Endothelial cell of umbilical vein (primary cell): Measurements from ENCODE around the gene ADIG. TPM values are rescaled to one million over a fixed set of nuclear protein-coding genes. Genes with fewer than 3 reads are reported as not detected.

Experiments
- BruUV-seq: library from RNA; stranded (reverse); fragments of 400-500 nt; replicated peaks from 2 replicates; lab custom pipeline; 2021; lab: Mats Ljungman, UMichigan
- CTCF ChIA-PET: fragments of 300-600, 350-600 bp; sonication (Branson Sonifier 250); formaldehyde crosslinking; loops from one replicate; lab custom pipeline; 2021; ENCODE audit warnings: antibody characterized with exemption, inconsistent platforms; lab: Charles Lee
- POLR2A ChIA-PET: fragments of 300-600, 350-600 bp; sonication (Branson Sonifier 250); formaldehyde crosslinking; loops from one replicate; lab custom pipeline; 2021; ENCODE audit warnings: antibody characterized with exemption, inconsistent platforms; lab: Charles Lee
- DNase-seq: peaks from one replicate; pipeline ENCODE4 v3.0.0-alpha.2; 2011; ENCODE audit warnings: low read depth, low spot score
- FAIRE-seq: peaks from 2 replicates; lab custom pipeline; 2011; peaks lifted over from hg19 to GRCh38; lab: Jason Lieb, UNC
- H2AFZ ChIP-seq: 2 replicates; pipeline ENCODE4 v1.6.0; 2012; ENCODE audit warnings: low read depth, low read length, control low read depth, inconsistent platforms
- H3K27ac ChIP-seq: 2 replicates; pipeline ENCODE4 v1.5.1; 2011; ENCODE audit warnings: low read depth, mild to moderate bottlenecking, control low read depth, low read length, moderate library complexity; ENCODE audit not compliant: insufficient read depth
- H3K27me3 ChIP-seq, 2 experiments: 2 replicates each; pipeline versions ENCODE4 v1.6.0 to v1.6.1; 2011; ENCODE audit warnings: low read length in 2 of 2, mixed read lengths in 1 of 2; ENCODE audit not compliant: control insufficient read depth in 2 of 2, insufficient read depth in 2 of 2
- H3K36me3 ChIP-seq, 2 experiments: 2 replicates in 1 of 2; 3 replicates in 1 of 2; pipeline ENCODE4 v1.5.1; 2011; ENCODE audit warnings: low read length in 2 of 2, mild to moderate bottlenecking in 1 of 2, moderate library complexity in 1 of 2; ENCODE audit not compliant: control insufficient read depth in 2 of 2, insufficient read depth in 2 of 2; ENCODE audit errors: extremely low read depth in 1 of 2
- H3K4me1 ChIP-seq: 3 replicates; pipeline ENCODE4 v1.5.1; 2011; ENCODE audit warnings: mild to moderate bottlenecking, low read length; ENCODE audit not compliant: control insufficient read depth, insufficient read depth; ENCODE audit errors: extremely low read depth
- H3K4me2 ChIP-seq: 2 replicates; pipeline ENCODE4 v1.6.1; 2011; ENCODE audit warnings: low read length, control low read depth, mixed read lengths; ENCODE audit not compliant: insufficient read depth
- H3K4me3 ChIP-seq, 3 experiments: fragments of 200-600 bp in 1 of 3; sonication (generic), shearing (Covaris generic) in 1 of 3; replicated peaks in 1 of 3; 2 replicates each; pipeline ENCODE4 v1.5.1; 2011 to 2016; ENCODE audit warnings: control low read depth in 3 of 3, low read length in 3 of 3, mild to moderate bottlenecking in 2 of 3, inconsistent platforms in 1 of 3, low read depth in 1 of 3, moderate library complexity in 1 of 3; ENCODE audit not compliant: insufficient read depth in 1 of 3
- H3K79me2 ChIP-seq: 2 replicates; pipeline ENCODE4 v1.6.0; 2012; ENCODE audit warnings: low read length, inconsistent platforms; ENCODE audit not compliant: control insufficient read depth, insufficient read depth
- H3K9ac ChIP-seq: replicated peaks from 2 replicates; pipeline ENCODE3; 2011; ENCODE audit warnings: low read length, control low read depth; ENCODE audit not compliant: insufficient read depth; ENCODE audit errors: extremely low read depth
- H3K9me1 ChIP-seq: replicated peaks from 3 replicates; pipeline ENCODE4 v1.6.0; 2011; ENCODE audit warnings: mild to moderate bottlenecking, low read length; ENCODE audit not compliant: control insufficient read depth, insufficient read depth; ENCODE audit errors: extremely low read depth
- H3K9me3 ChIP-seq: replicated peaks from 2 replicates; pipeline ENCODE4 v1.5.1; 2012; ENCODE audit warnings: low read length, inconsistent platforms; ENCODE audit not compliant: control insufficient read depth, insufficient read depth
- H4K20me1 ChIP-seq: replicated peaks from 2 replicates; pipeline ENCODE3; 2011; ENCODE audit warnings: mild to moderate bottlenecking, low read length; ENCODE audit not compliant: control insufficient read depth, insufficient read depth; ENCODE audit errors: extremely low read depth
- EZH2 ChIP-seq: IDR thresholded peaks from 2 replicates; pipeline ENCODE4 v1.6.1; 2012; ENCODE audit warnings: borderline replicate concordance, low read depth, mild to moderate bottlenecking, moderate library complexity, low read length, inconsistent platforms; ENCODE audit not compliant: severe bottlenecking
- FOS ChIP-seq: IDR thresholded peaks from 2 replicates; pipeline ENCODE4 v1.6.1; 2011; ENCODE audit warnings: mild to moderate bottlenecking, low read length, moderate library complexity, borderline replicate concordance; ENCODE audit not compliant: insufficient read depth
- GATA2 ChIP-seq: IDR thresholded peaks from 2 replicates; pipeline ENCODE4 v1.7.0; 2011; ENCODE audit warnings: low read depth, mild to moderate bottlenecking, moderate library complexity, mixed read lengths, low read length; ENCODE audit not compliant: insufficient read length, insufficient read depth
- JUN ChIP-seq: IDR thresholded peaks from 2 replicates; pipeline ENCODE4 v1.6.1; 2011; ENCODE audit warnings: borderline replicate concordance, low read depth; ENCODE audit not compliant: insufficient read length, insufficient read depth
- MYC ChIP-seq: IDR thresholded peaks from one replicate; pipeline ENCODE4 v1.6.1; 2011; ENCODE audit warnings: mild to moderate bottlenecking, low read depth, low read length
- POLR2A ChIP-seq: IDR thresholded peaks from 2 replicates; pipeline ENCODE4 v1.6.1; 2012; ENCODE audit warnings: low read depth, mild to moderate bottlenecking, control low read depth, low read length
- POLR2AphosphoS5 ChIP-seq: IDR thresholded peaks from 2 replicates; pipeline ENCODE4 v1.6.1; 2012; ENCODE audit warnings: low read depth, mild to moderate bottlenecking, control low read depth, low read length, moderate library complexity; ENCODE audit not compliant: insufficient read depth
- dilution Hi-C: fragments of 300-500 bp; cut with MboI; formaldehyde crosslinking; loops from one replicate; pipeline ENCODE4 v1.15.0; 2019; ENCODE audit warnings: low sequenced_read_pairs; ENCODE audit not compliant: extremely low pct_ligation_motif_present
- intact Hi-C: fragments of 100-400 bp; cut with micrococcal nuclease; formaldehyde crosslinking; loops from one replicate; pipeline ENCODE4 v1.10.0; 2022
- polyA plus RNA-seq, 4 experiments: library from polyadenylated mRNA; depleted of rRNA in 3 of 4; stranded (reverse) in 3 of 4; unstranded in 1 of 4; fragments of >200 nt; gene quantifications; 2 replicates each; pipeline versions ENCODE4 v1.2.1 to v1.2.3, GENCODE V29; 2011 to 2012; ENCODE audit warnings: missing spikeins in 1 of 4
- total RNA-seq: library from RNA; stranded (reverse); gene quantifications from 2 replicates; pipeline ENCODE4 v1.2.3, GENCODE V29; 2021
- TF ChIP-seq, protein P1 (sequence below): IDR thresholded peaks from 2 replicates; pipeline ENCODE4 v1.6.1; 2011; ENCODE audit not compliant: insufficient read depth, insufficient read length
- TF ChIP-seq, protein P2 (sequence below), 2 donors: IDR thresholded peaks; 1 replicate in 1 of 2; 2 replicates in 1 of 2; pipeline ENCODE4 v1.5.1; 2011; ENCODE audit warnings: low read length in 2 of 2, mild to moderate bottlenecking in 2 of 2, moderate library complexity in 2 of 2, control low read depth in 1 of 2, inconsistent platforms in 1 of 2, low read depth in 1 of 2; ENCODE audit not compliant: insufficient read depth in 1 of 2; ENCODE audit errors: extremely low read depth in 1 of 2

Gene ADIG
- total and polyA plus RNA-seq, 2 donors (not counting 3 experiments of a cell fraction or from before 2014, with no cell fraction given) = not detected

DNA sequence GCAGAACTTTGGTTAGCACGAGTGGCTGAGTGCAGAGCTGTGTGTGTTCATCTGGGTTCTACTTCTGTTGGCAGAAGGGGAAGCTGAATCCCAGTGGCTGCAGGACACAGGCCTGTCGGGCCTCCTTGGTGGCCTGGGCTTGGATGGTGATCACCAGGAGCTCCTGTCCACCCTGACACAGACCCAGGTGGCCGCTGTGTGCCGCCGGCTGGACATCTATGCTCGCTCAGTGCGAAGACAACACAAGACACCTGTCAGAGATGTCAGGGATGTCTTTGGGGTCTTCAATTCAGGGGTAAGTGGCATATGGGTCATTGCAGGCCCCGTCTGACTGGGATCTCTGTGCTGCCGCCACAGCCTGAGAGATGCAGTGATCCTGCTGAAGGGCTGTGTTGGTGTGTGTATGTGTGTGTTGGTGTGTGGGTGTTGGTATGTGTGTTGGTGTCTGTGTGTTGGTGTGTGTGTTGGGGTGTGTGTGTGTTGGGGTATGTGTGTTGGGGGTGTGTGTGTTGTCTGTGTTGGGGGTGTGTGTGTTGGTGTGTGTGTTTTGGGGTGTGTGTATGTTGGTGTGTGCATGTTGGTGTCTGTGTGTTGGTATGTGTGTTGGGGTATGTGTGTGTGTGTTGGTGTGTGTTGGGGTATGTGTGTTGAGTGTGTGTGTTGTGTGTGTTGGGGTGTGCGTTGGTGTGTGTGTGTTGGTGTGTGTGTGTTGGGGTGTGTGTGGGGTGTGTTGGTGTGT, 46.1 kb downstream of the ADIG start:
- H3K36me3 ChIP-seq = no peaks in the 10 kb centered on the region
- no peaks in the 10 kb centered on the region for H3K4me1 ChIP-seq
- H3K4me2 ChIP-seq = no peak overlapping the region
- no peak overlapping the region for H3K4me3 ChIP-seq
- no peaks in the 10 kb centered on the region for H3K9me3 ChIP-seq
- no peak for DNase-seq
- CTCF ChIA-PET = interaction anchor here (0.9 kb wide), 1 partner anchor 19 kb away, joined by 6 read pairs; no protein-coding TSS in a partner anchor
- H3K9me1 ChIP-seq = no peaks in the 10 kb centered on the region
- no TSS peak for BruUV-seq
- no peak overlapping the region for H2AFZ ChIP-seq
- H3K27ac ChIP-seq = no peak overlapping the region
- dilution Hi-C loops (no loop called here), intact Hi-C loops (no loop called here)
- H3K9ac ChIP-seq = no peak overlapping the region
- H3K27me3 ChIP-seq = peaks cover 0 to 5% of the 10 kb centered on the region in 2 experiments
- TF ChIP-seq, protein P1, sequence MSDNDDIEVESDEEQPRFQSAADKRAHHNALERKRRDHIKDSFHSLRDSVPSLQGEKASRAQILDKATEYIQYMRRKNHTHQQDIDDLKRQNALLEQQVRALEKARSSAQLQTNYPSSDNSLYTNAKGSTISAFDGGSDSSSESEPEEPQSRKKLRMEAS = no peak
- no peak for TF ChIP-seq GATA2
- no peak for TF ChIP-seq FOS
- POLR2A ChIA-PET = no interaction called here
- no peaks in the 10 kb centered on the region for H4K20me1 ChIP-seq
- FAIRE-seq = no peak
- no peaks in the 10 kb centered on the region for H3K79me2 ChIP-seq

DNA sequence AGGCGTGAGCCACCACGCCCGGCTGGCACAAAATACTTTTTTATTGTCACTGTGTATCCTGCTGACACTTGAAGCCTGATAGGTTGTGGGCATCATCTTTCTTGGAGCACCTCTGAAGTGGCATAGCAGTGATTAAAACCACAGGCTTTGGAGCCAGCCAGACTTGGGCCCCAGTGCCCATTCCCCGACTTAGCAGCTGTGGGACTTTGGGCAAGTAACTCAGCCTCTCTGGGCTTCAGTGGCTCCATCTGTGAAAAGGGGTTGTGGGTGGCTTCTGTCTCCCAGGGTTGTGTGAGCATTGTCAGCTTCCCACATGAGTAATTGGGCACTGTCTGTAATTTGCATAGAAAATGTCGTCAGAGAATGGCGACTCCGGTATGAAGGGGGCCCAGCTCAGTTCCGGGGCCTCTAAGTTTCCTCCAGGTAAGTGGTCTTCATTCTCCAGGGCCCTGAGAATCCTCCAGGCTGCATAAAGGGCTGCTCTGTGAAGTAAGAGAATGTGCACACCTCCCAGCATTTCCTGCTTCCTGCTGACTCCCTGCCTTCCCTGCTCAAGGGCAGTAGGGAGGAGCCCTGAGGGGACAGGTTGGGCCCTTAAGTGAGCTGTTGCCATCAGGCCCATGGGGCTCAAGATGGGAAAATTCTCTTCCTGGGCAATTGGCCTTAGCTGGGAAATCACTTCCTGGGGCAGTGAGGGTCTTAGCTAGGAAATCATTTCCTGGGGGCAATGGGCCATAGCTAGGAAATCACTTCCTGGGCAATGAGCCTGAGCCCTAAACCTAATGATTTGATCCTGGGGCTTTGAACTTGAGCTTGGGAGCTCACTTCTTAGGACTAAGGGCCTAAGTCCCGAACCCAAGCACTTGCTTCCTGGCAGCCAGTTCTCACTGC, 47.8 kb downstream of the ADIG start:
- FAIRE-seq (no peak), DNase-seq (no peak)
- Histone ChIP-seq H3K9me1 (no peaks in the 10 kb centered on the region), H3K27me3 (no peaks in the 10 kb centered on the region), H3K27ac (no peak overlapping the region), H4K20me1 (no peaks in the 10 kb centered on the region), H3K79me2 (no peaks in the 10 kb centered on the region), H3K9me3 (no peaks in the 10 kb centered on the region), H2AFZ (no peak overlapping the region), H3K4me2 (no peak overlapping the region), H3K4me3 (no peak overlapping the region), H3K4me1 (no peaks in the 10 kb centered on the region), H3K36me3 (no peaks in the 10 kb centered on the region), H3K9ac (no peak overlapping the region)
- CTCF ChIA-PET = no interaction called here
- intact Hi-C loops (no loop called here), dilution Hi-C loops (no loop called here)
- POLR2A ChIA-PET = no interaction called here
- no TSS peak for BruUV-seq
- TF ChIP-seq, protein P1 = no peak
- TF ChIP-seq JUN (no peak), POLR2A (no peak), FOS (no peak), EZH2 (no peak), GATA2 (no peak), MYC (no peak), POLR2AphosphoS5 (no peak)
- TF ChIP-seq, protein P2, sequence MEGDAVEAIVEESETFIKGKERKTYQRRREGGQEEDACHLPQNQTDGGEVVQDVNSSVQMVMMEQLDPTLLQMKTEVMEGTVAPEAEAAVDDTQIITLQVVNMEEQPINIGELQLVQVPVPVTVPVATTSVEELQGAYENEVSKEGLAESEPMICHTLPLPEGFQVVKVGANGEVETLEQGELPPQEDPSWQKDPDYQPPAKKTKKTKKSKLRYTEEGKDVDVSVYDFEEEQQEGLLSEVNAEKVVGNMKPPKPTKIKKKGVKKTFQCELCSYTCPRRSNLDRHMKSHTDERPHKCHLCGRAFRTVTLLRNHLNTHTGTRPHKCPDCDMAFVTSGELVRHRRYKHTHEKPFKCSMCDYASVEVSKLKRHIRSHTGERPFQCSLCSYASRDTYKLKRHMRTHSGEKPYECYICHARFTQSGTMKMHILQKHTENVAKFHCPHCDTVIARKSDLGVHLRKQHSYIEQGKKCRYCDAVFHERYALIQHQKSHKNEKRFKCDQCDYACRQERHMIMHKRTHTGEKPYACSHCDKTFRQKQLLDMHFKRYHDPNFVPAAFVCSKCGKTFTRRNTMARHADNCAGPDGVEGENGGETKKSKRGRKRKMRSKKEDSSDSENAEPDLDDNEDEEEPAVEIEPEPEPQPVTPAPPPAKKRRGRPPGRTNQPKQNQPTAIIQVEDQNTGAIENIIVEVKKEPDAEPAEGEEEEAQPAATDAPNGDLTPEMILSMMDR (IDR thresholded peaks at IDR 0.05; ENCODE audit: extremely low read depth in 1 of 2, insufficient read depth in 1 of 2, low read depth in 1 of 2, low read length in 2 of 2) = no peak
